SK-N-MC (cell line): ENCODE measurements around the gene MRPL53.

ENCODE experiments used
- EZH2 ChIP-seq: fragments of 200-600 bp; sonication (generic); IDR thresholded peaks from one replicate; pipeline ENCODE4 v1.6.1; 2017; ENCODE audit warnings: antibody characterized with exemption
- FOXP2 ChIP-seq: optimal IDR thresholded peaks from 2 replicates; pipeline ENCODE3; 2011; ENCODE audit warnings: mild to moderate bottlenecking, moderate library complexity; ENCODE audit not compliant: insufficient read depth; ENCODE audit errors: extremely low read length, control extremely low read depth
- POLR2AphosphoS5 ChIP-seq: IDR thresholded peaks from 2 replicates; pipeline ENCODE4 v1.6.1; 2012; ENCODE audit warnings: mild to moderate bottlenecking, low read depth, low read length, borderline replicate concordance

GRCh38 chr2:74513605-74514367 lies 41.3 kb upstream of the MRPL53 start:
- TF ChIP-seq EZH2: no peak
- TF ChIP-seq POLR2AphosphoS5: no peak
- no peak for TF ChIP-seq FOXP2
